ENCODE measurements around the gene SCG5.

Gene SCG5

DNA sequence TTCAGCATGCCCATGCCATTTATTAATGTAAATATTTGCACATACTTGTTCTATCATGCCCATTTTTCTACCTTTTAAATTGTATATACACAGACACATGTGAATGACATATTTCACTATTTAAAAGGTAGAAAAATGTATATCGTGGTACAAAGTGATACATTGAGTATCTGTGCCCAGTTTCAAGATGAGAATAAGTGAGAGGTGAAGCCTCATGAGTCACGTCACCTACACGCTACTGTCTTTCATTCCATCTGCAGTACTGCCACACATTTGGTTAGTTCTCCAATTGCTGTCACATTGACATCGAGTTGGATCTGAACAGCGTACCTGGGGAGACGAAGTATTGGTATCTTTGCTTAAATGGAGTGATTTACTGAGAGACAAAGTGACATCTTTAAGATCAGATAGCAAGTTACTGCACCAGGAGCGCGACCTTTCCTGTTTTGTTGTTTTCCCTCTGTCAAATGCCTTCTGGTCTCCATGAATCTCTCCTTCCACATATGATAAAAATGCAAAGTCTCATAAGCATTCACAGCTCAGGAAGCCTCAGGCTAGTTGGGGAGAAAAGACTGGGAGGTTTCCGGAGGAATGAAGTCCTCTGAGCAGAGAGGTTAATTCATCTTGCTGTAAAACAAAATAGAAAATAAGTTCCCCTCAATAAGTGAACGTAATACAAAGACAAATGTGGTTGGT is 88.3 kb downstream of the SCG5 start:
- no peak for FAIRE-seq

DNA sequence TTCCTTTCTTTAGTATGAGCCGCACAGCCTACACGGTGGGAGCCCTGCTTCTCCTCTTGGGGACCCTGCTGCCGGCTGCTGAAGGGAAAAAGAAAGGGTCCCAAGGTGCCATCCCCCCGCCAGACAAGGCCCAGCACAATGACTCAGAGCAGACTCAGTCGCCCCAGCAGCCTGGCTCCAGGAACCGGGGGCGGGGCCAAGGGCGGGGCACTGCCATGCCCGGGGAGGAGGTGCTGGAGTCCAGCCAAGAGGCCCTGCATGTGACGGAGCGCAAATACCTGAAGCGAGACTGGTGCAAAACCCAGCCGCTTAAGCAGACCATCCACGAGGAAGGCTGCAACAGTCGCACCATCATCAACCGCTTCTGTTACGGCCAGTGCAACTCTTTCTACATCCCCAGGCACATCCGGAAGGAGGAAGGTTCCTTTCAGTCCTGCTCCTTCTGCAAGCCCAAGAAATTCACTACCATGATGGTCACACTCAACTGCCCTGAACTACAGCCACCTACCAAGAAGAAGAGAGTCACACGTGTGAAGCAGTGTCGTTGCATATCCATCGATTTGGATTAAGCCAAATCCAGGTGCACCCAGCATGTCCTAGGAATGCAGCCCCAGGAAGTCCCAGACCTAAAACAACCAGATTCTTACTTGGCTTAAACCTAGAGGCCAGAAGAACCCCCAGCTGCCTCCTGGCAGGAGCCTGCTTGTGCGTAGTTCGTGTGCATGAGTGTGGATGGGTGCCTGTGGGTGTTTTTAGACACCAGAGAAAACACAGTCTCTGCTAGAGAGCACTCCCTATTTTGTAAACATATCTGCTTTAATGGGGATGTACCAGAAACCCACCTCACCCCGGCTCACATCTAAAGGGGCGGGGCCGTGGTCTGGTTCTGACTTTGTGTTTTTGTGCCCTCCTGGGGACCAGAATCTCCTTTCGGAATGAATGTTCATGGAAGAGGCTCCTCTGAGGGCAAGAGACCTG is 89.5 kb downstream of the SCG5 start:
- FAIRE-seq, result no peak

DNA sequence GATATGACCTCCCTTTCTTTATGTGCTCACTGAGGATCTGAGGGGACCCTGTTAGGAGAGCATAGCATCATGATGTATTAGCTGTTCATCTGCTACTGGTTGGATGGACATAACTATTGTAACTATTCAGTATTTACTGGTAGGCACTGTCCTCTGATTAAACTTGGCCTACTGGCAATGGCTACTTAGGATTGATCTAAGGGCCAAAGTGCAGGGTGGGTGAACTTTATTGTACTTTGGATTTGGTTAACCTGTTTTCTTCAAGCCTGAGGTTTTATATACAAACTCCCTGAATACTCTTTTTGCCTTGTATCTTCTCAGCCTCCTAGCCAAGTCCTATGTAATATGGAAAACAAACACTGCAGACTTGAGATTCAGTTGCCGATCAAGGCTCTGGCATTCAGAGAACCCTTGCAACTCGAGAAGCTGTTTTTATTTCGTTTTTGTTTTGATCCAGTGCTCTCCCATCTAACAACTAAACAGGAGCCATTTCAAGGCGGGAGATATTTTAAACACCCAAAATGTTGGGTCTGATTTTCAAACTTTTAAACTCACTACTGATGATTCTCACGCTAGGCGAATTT is 91.2 kb downstream of the SCG5 start:
- no peak for FAIRE-seq

DNA sequence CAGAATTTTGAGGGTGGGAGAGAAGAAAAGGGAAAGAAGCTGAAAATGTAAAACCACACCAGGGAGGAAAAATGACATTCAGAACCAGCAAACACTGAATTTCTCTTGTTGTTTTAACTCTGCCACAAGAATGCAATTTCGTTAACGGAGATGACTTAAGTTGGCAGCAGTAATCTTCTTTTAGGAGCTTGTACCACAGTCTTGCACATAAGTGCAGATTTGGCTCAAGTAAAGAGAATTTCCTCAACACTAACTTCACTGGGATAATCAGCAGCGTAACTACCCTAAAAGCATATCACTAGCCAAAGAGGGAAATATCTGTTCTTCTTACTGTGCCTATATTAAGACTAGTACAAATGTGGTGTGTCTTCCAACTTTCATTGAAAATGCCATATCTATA is 91.8 kb downstream of the SCG5 start:
- no peak for FAIRE-seq

DNA sequence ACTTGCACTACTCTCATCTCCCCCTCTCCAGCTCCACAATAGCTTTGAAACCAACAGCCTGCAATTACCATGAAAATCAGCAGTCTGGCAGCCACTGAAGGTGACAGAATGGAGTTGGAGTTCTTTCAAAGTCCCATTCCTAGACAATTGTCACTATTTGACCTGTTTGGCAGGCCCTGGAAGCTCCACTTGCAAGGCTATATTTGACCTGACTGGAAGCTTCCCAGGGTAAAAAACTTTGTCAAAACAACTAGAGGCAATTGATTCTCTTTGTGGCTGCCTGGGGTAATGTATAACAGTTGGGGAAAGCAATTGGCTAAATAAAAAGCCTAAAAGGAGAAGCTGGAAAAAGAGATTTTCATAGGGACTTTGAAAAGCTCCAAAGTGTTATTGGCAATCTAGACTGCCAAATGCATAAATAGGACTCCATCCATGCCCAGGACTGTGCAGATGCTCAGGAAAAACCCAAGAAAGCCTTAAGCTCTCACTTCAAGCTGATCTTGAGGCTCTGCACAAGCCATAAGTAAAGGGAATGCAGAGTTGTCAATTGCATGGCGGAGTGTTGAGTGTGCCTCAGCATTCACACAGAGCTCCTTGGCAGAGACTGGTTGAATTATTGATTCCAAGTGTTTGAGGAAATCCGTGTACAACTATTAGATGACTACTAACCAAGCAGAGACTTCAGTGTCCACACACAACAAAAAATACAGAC is 94.6 kb downstream of the SCG5 start:
- no peak for FAIRE-seq

DNA sequence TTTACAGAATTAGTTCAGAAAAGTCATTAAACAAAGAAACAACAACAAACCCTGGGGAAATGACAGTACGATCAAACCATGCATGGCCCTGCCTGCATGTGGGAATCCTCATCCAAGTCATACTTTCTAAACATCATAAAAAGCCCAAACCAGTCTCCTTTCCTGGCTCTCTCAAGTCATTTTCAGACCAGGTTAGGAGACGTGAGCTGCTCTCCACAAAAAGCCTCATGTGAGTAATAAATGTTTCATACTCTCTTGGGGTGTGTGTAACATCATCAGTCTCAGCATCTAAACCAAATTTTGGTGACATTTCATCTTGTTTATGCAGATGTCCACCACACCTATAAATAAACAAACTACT is 95.2 kb downstream of the SCG5 start:
- no peak for FAIRE-seq

DNA sequence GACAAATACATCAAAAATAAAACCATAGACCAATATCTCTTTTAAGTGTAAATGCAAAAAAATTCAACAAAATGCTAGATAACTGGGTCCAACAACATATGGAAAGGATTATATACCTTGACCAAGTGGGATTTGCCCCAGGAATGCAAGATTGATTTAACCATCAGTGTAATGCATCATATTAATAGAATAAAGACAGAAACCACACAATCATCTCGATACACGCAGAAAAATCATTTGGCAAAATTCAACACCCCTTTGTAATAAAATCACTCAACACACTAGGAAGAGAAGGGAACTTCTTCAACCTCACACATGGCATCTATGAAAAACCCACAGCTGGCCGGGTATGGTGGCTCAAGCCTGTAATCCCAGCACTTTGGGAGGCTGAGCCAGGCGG is 95.8 kb downstream of the SCG5 start:
- no peak for FAIRE-seq

DNA sequence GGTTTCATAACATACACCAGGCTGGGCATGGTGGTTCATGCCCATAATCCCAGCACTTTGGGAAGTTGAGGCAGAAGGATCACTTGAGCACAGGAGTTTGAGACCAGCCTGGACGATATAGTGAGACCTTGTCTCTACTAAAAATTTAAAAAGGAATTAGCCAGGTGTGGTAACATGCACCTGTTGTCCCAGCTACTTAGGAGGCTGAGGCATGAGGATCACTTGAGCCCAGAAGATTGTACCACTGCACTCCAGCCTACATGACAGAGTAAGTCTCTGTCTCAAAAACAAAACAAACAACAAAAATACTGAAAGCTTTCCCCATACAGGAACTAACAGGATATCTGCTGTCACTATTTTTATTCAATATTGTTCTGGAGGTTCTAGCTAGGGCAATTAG is 97.2 kb downstream of the SCG5 start:
- no peak for FAIRE-seq

DNA sequence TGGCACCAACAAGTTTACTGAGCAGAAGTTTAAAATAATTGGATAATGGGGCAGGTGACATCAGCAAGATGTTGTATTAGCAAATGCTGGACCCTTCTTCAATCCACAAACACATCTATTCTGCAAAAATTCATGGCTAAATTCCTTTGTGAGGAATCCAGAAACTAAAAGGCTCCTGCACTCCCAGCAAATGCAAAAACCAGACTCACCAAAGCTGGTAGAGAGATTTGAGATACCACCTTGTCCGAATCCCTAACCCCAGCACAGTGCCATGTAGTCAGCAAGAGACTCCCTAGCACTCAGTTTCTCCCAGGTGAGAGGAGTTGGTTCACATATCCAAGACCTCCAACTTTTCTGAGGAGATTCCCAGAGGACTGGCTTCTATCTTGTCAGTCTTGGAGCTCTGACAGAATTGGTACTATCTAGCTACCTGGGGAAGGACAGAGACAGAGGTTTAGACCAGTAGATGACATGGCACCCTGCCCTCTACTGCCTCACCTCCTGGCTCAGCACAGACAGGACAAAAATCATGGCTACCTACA is 98.1 kb downstream of the SCG5 start:
- FAIRE-seq, result no peak

DNA sequence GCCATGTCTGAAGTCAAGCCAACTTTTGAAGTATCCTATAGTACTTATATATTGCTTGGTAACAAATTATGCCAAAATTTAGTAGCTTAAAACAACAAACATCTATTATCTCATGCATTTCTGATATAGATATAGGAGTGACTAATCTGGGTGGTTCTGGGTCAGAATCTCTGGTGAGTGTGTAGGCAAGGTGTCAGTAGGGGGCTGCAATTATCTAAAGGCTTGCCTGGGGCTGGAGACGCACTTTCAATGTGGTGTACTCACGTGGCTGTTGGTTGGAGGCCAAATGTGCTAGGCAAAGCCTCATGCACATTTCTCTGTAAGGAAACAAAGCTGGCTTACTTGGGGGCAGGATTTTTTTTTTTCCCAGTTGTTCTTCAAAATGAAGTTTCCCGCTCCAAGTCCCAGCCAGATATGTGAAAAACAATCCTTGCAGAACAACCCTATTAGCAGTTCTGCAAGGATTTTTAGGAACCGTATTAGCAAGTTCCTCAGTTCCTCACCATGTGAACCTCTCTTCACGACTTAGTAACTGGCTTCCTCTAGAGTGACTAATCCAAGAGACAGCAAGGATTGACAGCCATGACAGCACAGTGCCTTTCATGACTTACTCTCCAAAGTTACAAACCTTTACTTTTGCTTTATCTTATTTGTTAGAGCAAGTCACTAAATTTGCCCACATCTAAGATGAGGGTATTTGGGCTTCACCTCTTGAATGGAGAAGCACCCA is 102.1 kb downstream of the SCG5 start:
- no peak for FAIRE-seq

DNA sequence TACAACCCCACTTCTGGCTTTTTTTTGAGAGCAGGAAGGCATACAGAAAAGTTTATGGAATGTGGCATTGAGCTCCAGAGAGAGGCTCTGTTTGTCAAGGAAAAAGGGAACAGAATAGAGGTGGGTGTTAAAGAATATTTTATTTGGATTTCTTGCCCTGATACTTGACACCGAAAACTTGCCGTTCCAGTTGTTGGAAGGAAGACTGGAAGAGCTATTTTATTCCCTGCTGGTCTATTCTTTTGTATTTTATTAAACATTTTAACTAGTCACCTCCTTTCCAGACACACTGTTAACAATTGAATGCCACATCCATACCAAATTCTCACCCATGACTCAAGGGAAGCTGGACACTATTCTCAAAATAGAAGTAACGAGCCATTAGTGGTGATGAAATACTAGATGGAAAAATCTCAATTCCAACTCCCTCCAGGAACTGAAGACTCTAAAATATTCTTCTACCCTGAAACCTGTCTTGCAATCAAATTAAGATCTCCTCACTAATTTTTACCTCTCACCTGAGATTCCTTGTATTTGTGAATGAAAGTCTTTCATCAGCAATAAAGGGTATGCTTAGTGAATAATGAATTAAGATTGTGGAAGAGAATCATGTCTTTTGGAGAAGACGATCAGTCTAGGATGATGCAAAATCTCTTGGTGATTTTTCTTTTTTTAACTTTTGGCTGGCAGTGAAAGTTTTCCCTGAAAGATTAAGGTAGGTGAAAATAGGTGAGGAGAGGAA is 104.8 kb downstream of the SCG5 start:
- FAIRE-seq, result no peak
